GM18519 (cell line): ENCODE measurements around the gene SLC35F3.

Source experiments
- ATAC-seq: cut with Tn5 transposase; IDR thresholded peaks from one replicate; pipeline ENCODE4 v1.9.1; 2021; ENCODE audit warnings: mild to moderate bottlenecking, moderate library complexity; ENCODE audit not compliant: unreplicated experiment, low FRiP score

SLC35F3 gene

GRCh38 chr1:234018816-234019215 is 114.3 kb downstream of the SLC35F3 start:
- ATAC-seq, result no peak

- no peak for ATAC-seq
These were observed 114.9 kb downstream of the SLC35F3 start for GRCh38 chr1:234019387-234019786.

- ATAC-seq, result no peak
These were observed 117.8 kb downstream of the SLC35F3 start for GRCh38 chr1:234022302-234022701.

GRCh38 chr1:234039603-234040002 is 135.1 kb downstream of the SLC35F3 start:
- no peak for ATAC-seq

GRCh38 chr1:234040446-234041317 is 136.2 kb downstream of the SLC35F3 start:
- no peak for ATAC-seq

GRCh38 chr1:234044079-234044478 is 139.6 kb downstream of the SLC35F3 start:
- ATAC-seq, result no peak

GRCh38 chr1:234047123-234047522 is 142.6 kb downstream of the SLC35F3 start:
- ATAC-seq, result no peak

- no peak for ATAC-seq
These were observed 157.7 kb downstream of the SLC35F3 start for GRCh38 chr1:234062166-234062565.

GRCh38 chr1:234065794-234066447 is 161.4 kb downstream of the SLC35F3 start:
- ATAC-seq, result no peak

GRCh38 chr1:234067581-234068337 is 163.3 kb downstream of the SLC35F3 start:
- no peak for ATAC-seq

GRCh38 chr1:234069760-234070159 is 165.3 kb downstream of the SLC35F3 start:
- no peak for ATAC-seq

- ATAC-seq, result no peak
These were observed 168.3 kb downstream of the SLC35F3 start for GRCh38 chr1:234072793-234073192.

- no peak for ATAC-seq
These were observed 173.7 kb downstream of the SLC35F3 start for GRCh38 chr1:234078143-234078542.

GRCh38 chr1:234079896-234080295 is 175.4 kb downstream of the SLC35F3 start:
- no peak for ATAC-seq

GRCh38 chr1:234083460-234083859 is 179.0 kb downstream of the SLC35F3 start:
- no peak for ATAC-seq

GRCh38 chr1:234089396-234089795 is 184.9 kb downstream of the SLC35F3 start:
- no peak for ATAC-seq

- no peak for ATAC-seq
These were observed 186.0 kb downstream of the SLC35F3 start for GRCh38 chr1:234090212-234091064.

- no peak for ATAC-seq
These were observed 186.6 kb downstream of the SLC35F3 start for GRCh38 chr1:234091065-234091401.

GRCh38 chr1:234091876-234092275 is 187.4 kb downstream of the SLC35F3 start:
- ATAC-seq, result no peak

GRCh38 chr1:234093107-234093506 is 188.6 kb downstream of the SLC35F3 start:
- no peak for ATAC-seq
